ENCODE results near the gene NMUR2.

Gene NMUR2

DNA sequence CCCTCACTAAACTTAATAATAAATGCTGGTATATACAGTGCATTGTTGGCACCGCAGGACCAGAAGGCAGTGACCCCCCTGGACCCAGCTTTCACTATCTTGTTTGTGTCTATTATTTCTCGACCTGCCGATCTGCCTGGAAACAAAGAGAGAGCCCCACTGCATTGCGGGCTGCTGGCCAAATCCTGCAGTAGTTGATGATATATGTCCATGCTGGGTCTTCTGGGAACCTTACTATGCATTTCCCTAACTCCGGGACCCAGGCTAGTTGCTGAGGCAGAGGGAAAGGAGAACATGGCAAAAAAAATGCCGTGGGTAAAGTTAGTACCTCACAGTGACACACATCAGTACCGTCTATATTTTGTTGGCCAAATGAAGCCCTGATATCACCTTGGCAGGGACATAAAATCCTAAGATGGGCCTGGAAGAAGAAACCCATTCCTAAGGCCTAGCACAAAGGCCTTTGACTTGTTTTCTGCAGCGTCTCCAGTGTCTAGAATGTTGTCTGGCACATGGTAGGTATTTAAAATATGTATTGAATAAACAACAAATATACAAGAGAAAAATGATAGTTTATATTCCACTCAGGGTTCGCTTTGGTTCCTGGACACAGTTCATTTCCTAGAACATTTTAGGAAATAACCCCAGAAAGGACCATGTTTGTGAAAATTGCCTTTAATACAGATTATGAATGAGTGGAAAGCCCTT lies 46.1 kb downstream of the NMUR2 start:
- no peak overlapping the region for H3K4me3 ChIP-seq
- no peak for TF ChIP-seq CTCF (IDR thresholded peaks at IDR 0.05)
- no peak for DNase-seq (ENCODE audit: low spot score)

GRCh38 chr5:152356506-152356905 lies 48.6 kb downstream of the NMUR2 start:
- no peak for DNase-seq (ENCODE audit: low spot score)
- Histone ChIP-seq H3K27ac (no peak overlapping the region), H3K4me3 (no peak overlapping the region)
- no peak for TF ChIP-seq CTCF (IDR thresholded peaks at IDR 0.05)

More for the DNA sequence above, 46.1 kb downstream of the NMUR2 start:
- no peak overlapping the region for H3K27ac ChIP-seq

GRCh38 chr5:152355061-152355460 lies 50.0 kb downstream of the NMUR2 start:
- no peak overlapping the region for H3K27ac ChIP-seq
- TF ChIP-seq CTCF (IDR thresholded peaks at IDR 0.05), result no peak
- no peak overlapping the region for H3K4me3 ChIP-seq
- DNase-seq (ENCODE audit: low spot score), result no peak

- H3K4me3 ChIP-seq, result no peak overlapping the region
- no peak for TF ChIP-seq CTCF (IDR thresholded peaks at IDR 0.05)
- H3K27ac ChIP-seq, result no peak overlapping the region
- DNase-seq (ENCODE audit: low spot score), result no peak
Observed at GRCh38 chr5:152353001-152353400, 52.1 kb downstream of the NMUR2 start.

DNA sequence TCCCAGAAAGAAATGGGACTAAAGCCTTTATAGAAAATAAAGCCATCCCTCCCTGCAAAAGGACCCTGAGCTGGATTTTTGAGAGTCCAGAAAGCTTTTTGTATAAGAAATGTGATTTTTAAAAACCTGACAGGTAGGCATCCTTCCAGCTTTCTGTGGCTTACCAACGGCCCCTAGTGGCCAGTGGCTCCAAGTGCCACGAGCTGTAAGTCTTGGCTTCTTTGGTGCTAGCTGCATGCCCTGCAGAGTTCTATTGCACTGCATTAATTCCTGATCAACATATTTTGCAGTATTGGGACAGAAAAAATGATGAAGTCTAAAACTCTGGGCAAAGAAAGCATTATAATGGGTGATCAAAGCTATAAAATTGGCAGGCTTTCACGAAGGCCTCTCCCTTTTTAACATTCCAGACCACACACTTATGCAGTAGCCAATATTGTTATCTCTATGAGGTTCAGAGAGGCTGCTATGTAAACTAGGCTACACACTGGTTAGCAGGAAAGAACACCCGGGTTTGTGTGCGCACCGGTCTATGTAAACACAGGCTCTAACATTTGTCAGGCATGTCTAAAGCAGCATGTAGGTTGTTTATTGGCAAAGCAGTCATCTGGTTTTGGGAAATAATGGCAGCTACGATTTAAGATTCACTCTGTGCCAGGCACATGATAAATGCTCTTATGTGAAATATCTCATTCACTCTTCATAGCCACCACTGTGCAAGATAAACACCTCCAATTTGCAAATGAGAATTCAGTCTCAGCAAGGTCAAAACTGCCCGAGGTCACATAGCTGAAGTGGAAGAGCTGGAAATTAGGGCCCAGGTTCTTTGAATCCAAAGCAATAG lies 55.2 kb downstream of the NMUR2 start:
- no peak overlapping the region for H3K27ac ChIP-seq
- H3K4me3 ChIP-seq, result no peak overlapping the region
- TF ChIP-seq CTCF (IDR thresholded peaks at IDR 0.05), result peak; percentile 77
- no peak for DNase-seq (ENCODE audit: low spot score)
